Subcutaneous abdominal adipose tissue (tissue), 5 donors: ENCODE measurements around the gene FPR2.

Source experiments
- H3K27ac ChIP-seq: one replicate; pipeline ENCODE4 v1.7.0; 2013; ENCODE audit warnings: low read depth, mild to moderate bottlenecking, inconsistent platforms, low read length, moderate library complexity
- H3K27me3 ChIP-seq, 5 donors: one replicate each; pipeline ENCODE4 v1.7.0; 2013; ENCODE audit warnings: low read length in 5 of 5, inconsistent platforms in 1 of 5; ENCODE audit not compliant: control insufficient read depth in 5 of 5, insufficient read depth in 4 of 5
- H3K36me3 ChIP-seq, 5 donors: one replicate each; pipeline ENCODE4 v1.7.0; 2013; ENCODE audit warnings: low read length in 5 of 5; ENCODE audit not compliant: control insufficient read depth in 5 of 5, insufficient read depth in 5 of 5
- H3K4me1 ChIP-seq, 5 donors: one replicate each; pipeline ENCODE4 v1.7.0; 2013; ENCODE audit warnings: low read length in 5 of 5, mild to moderate bottlenecking in 3 of 5, moderate library complexity in 1 of 5; ENCODE audit not compliant: control insufficient read depth in 5 of 5, insufficient read depth in 5 of 5
- H3K4me3 ChIP-seq, 5 donors: one replicate each; pipeline ENCODE4 v1.7.0; 2013; ENCODE audit warnings: low read length in 5 of 5, low read depth in 1 of 5
- H3K9ac ChIP-seq, 5 donors: one replicate each; pipeline ENCODE4 v1.7.0; 2013; ENCODE audit warnings: low read length in 5 of 5, mild to moderate bottlenecking in 4 of 5, moderate library complexity in 3 of 5
- H3K9me3 ChIP-seq, 5 donors: one replicate each; pipeline ENCODE4 v1.7.0; 2013; ENCODE audit warnings: low read length in 5 of 5; ENCODE audit not compliant: control insufficient read depth in 5 of 5
- donor health status: healthy.
- donor health status: healthy.
- donor health status: healthy.
- donor health status: healthy.
- donor health status: healthy.

The FPR2 gene, protein sequence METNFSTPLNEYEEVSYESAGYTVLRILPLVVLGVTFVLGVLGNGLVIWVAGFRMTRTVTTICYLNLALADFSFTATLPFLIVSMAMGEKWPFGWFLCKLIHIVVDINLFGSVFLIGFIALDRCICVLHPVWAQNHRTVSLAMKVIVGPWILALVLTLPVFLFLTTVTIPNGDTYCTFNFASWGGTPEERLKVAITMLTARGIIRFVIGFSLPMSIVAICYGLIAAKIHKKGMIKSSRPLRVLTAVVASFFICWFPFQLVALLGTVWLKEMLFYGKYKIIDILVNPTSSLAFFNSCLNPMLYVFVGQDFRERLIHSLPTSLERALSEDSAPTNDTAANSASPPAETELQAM

GRCh38 chr19:51760697-51761356, at the start of gene FPR2:
Gene FPR2 (plus strand): TSS chr19:51761180. CDS start chr19:51768659, 7,479 bp downstream.
- Histone ChIP-seq H3K36me3 (no peaks in the 10 kb centered on the region), H3K27ac (no peak within 1 kb of the TSS), H3K9me3 (no peaks in the 10 kb centered on the region), H3K27me3 (peaks cover 3 to 9% (median 4%) of the 10 kb centered on the region in 5 donors), H3K4me3 (no peak within 1 kb of the TSS), H3K9ac (no peak within 1 kb of the TSS), H3K4me1 (no peaks in the 10 kb centered on the region)

- Histone ChIP-seq H3K4me1 (no peaks in the 10 kb centered on the region), H3K9me3 (no peaks in the 10 kb centered on the region), H3K36me3 (peaks cover 0 to 3% (median under 1%) of the 10 kb centered on the region in 5 donors), H3K27me3 (peaks cover 0 to 3% (median under 1%) of the 10 kb centered on the region in 5 donors), H3K4me3 (no peak overlapping the region), H3K27ac (no peak overlapping the region), H3K9ac (no peak overlapping the region)
Observed at GRCh38 chr19:51711702-51712101, 49.3 kb upstream of the FPR2 start.

- Histone ChIP-seq H3K4me1 (no peaks in the 10 kb centered on the region), H3K9ac (no peak overlapping the region), H3K27me3 (peaks cover 0 to 11% (median 7%) of the 10 kb centered on the region in 5 donors), H3K4me3 (no peak overlapping the region), H3K36me3 (no peaks in the 10 kb centered on the region), H3K27ac (no peak overlapping the region), H3K9me3 (no peaks in the 10 kb centered on the region)
Observed at GRCh38 chr19:51712461-51713081, 48.4 kb upstream of the FPR2 start.

DNA sequence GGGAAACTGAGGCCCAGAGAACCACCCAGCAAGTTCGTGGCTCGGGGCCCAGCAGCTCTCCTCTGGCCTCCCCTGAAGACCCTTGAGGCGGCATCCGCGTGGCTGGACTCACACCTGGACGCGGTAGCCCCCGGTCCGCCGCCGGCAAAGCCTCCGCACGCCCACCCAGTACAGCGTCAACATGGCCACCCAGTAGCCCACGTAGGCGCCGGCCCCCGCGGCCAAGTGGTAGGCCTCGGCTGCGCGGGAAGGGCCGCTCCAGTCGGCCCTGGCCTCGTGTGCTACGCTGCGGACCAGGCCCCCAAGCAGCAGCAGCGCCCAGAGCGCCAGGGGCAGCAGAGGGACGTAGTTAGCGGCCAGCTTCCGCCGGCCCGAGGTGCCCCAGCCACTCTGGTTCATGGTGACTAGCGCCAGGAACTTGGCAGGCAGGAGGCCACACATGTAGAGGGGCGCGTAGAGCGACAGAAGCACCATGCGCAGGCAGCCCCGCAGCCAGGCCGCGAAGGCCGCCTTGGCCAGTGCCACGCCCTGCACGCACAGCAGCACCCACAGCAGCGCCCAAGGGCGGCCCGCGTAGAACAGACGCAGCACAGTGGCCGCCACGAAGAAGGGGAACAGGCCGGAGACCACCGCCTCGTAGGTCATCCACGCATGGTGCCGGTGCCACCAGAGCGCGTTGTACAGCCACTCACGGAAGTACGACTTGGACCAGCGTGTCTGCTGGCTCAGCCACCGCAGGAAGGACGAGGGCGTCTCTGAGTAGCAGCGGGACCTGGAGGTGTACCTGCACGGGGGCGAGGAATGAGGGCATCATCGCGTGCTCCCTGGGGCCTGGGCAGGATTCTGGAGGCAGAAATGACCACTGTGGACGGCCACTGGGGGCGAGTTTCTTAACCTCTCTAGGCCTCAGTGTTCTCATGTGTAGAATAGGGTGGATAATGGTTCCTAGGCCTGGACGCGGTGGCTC, 47.4 kb upstream of the FPR2 start:
- H3K27ac ChIP-seq, result no peak overlapping the region
- no peaks in the 10 kb centered on the region for H3K4me1 ChIP-seq
- H3K36me3 ChIP-seq, result no peaks in the 10 kb centered on the region
- H3K27me3 ChIP-seq, result peaks cover under 1 to 13% (median 7%) of the 10 kb centered on the region in 5 donors
- no peak overlapping the region for H3K4me3 ChIP-seq
- H3K9me3 ChIP-seq, result no peaks in the 10 kb centered on the region
- no peak overlapping the region for H3K9ac ChIP-seq

DNA sequence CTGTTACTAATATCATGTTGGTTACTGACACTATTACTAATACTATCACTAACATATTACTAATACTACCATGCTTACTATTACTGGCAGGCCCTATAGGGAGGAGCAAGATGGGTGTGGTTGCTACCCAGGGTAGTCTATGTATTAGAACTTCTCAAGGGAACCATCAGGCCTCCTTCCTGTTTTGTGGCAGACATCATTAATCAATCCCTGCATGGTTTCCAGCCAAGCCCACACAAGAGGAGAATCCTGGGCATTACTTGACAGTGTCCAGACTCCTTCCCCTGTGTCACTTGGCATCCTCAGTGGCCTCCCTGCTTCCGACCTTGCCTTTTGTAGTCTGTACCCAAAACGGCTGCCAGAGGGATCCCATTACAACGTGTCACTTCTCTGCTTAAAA, 46.1 kb upstream of the FPR2 start:
- Histone ChIP-seq H3K9ac (no peak overlapping the region), H3K36me3 (no peaks in the 10 kb centered on the region)

DNA sequence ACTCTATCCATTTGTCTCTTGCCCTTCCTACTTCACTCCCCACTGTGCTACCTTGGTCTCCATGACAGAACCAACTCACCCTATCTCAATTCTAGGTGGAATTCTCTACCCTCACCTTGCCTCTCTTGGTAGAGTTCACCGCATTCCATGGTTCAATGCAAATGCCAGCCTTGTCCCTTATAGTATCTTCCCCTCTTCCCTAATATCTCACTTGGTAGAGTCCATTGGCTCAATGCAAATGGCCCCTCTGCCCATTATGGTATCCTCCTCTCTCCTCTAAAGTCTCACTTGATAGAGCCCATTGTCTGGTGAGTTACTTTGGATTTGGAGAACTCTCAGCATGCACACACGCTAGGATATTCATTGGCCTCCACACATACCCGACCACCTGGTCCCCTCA, 45.1 kb upstream of the FPR2 start:
- Histone ChIP-seq H3K36me3 (no peaks in the 10 kb centered on the region), H3K27me3 (peaks cover 13 to 35% (median 22%) of the 10 kb centered on the region in 5 donors), H3K4me1 (peaks cover 0 to 5% (median 0%) of the 10 kb centered on the region in 5 donors), H3K27ac (no peak overlapping the region), H3K4me3 (no peak overlapping the region), H3K9me3 (no peaks in the 10 kb centered on the region), H3K9ac (no peak overlapping the region)

More for the DNA sequence above, 46.1 kb upstream of the FPR2 start:
- H3K4me3 ChIP-seq, result no peak overlapping the region
- H3K27me3 ChIP-seq, result peaks cover 13 to 25% (median 19%) of the 10 kb centered on the region in 5 donors
- H3K27ac ChIP-seq, result no peak overlapping the region
- no peaks in the 10 kb centered on the region for H3K9me3 ChIP-seq
- H3K4me1 ChIP-seq, result peaks cover 0 to 5% (median 0%) of the 10 kb centered on the region in 5 donors

DNA sequence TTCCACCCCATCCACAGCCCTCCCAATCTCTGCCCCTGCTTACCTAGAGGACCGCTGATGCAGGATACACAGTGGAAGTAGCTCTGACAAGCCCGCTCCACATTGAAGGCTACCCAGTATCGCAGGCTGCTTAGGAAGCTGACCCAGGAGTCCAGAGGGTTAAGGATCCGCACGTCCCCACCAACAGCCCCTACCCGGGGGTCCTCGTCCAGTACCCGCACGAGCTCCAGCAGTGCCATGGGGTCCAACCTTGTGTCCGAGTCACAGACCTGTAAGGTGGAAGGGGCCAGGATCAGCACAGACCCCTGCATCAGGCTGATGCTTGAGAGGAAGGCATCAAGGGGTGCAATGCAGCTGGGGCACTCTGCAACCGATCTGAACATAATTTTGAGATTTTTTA, 44.1 kb upstream of the FPR2 start:
- Histone ChIP-seq H3K27me3 (peaks cover 19 to 43% (median 24%) of the 10 kb centered on the region in 5 donors), H3K4me1 (peaks cover 0 to 5% (median 0%) of the 10 kb centered on the region in 5 donors), H3K27ac (no peak overlapping the region), H3K9me3 (no peaks in the 10 kb centered on the region), H3K36me3 (no peaks in the 10 kb centered on the region), H3K4me3 (no peak overlapping the region), H3K9ac (no peak overlapping the region)

DNA sequence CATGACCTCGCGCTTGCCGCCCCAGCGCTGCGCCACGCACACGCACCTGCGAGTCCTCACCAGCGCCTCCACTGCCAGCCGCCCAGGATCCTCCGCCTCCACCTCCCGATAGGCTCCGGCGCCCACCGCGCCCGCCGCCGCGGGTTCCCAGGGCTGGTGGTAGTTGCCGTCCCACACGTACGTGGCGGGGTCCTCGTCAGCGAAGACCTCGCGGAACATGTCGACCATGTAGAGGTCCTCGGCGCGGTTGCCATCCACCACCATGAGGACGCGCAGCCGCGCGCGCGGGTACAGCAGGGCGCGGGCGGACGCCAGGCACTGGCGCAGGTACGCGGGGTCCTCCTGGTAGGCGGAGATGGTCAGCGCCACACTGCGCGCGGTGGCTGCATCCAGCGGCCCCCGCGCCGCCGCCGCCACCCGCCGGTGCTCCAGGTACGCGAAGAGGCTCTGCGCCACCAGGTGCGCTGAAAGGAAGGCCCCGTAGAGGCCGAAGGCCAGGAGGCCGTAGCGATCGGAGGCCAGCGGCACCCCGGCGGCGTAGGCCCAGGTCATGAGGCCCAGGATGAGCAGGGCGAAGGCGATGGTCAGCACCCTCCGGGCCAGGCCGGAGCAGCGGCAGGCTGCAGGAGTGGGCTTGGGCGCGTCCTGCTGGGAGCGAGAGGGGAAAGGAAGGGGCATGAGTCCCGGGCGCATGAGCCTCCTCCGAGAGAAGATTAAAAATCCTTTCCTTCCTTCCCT, 41.6 kb upstream of the FPR2 start:
- no peaks in the 10 kb centered on the region for H3K36me3 ChIP-seq
- no peak overlapping the region for H3K9ac ChIP-seq
- H3K9me3 ChIP-seq, result no peaks in the 10 kb centered on the region
- peaks cover 19 to 57% (median 35%) of the 10 kb centered on the region in 5 donors for H3K27me3 ChIP-seq
- no peak overlapping the region for H3K27ac ChIP-seq
- H3K4me1 ChIP-seq, result peaks cover 0 to 5% (median 0%) of the 10 kb centered on the region in 5 donors
- peak overlapping the region in 1 of 5 donors; percentile 27 for H3K4me3 ChIP-seq

- H3K4me1 ChIP-seq, result peaks cover 0 to 5% (median 0%) of the 10 kb centered on the region in 5 donors
- H3K36me3 ChIP-seq, result no peaks in the 10 kb centered on the region
- H3K4me3 ChIP-seq, result no peak overlapping the region
- H3K27me3 ChIP-seq, result peaks cover 19 to 73% (median 47%) of the 10 kb centered on the region in 5 donors
- H3K9me3 ChIP-seq, result no peaks in the 10 kb centered on the region
- no peak overlapping the region for H3K27ac ChIP-seq
- H3K9ac ChIP-seq, result no peak overlapping the region
Observed at GRCh38 chr19:51721905-51722304, 39.1 kb upstream of the FPR2 start.
